Measurements from ENCODE around the gene PDE6H. TPM values are rescaled to one million over a fixed set of nuclear protein-coding genes. Genes with fewer than 3 reads are reported as not detected.

PDE6H gene
- total RNA-seq, 1 donor = not detected

DNA sequence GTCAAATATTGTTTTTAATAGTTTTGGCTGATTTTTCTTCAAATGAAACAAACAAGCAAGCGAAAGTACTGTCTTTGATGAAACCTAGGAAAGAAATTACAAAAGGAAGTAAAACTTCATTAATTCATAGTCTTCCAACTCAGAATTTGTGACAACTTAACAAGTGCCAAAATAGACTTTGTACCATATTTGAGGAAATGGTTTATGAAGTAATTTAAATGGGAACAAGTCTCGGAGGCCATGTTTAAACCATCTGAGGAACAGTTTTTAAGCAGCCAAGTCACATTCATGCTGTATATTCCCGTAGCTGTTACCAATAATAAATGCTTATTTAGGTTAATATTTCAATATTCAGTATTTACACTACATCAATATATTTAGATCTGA is 10.7 kb upstream of the PDE6H start:
- H4K20me1 ChIP-seq (ENCODE audit: insufficient read depth, low read length) = no peaks in the 10 kb centered on the region
- DNase-seq (ENCODE audit: insufficient read length, low spot score, missing footprints) = no peak
- H3K27me3 ChIP-seq (ENCODE audit: insufficient read depth, low read length) = no peaks in the 10 kb centered on the region
- no peak overlapping the region for H3K27ac ChIP-seq (ENCODE audit: low read depth, low read length)
- no peak overlapping the region for H3K4me2 ChIP-seq (ENCODE audit: insufficient read depth, low read length)
- H3K4me3 ChIP-seq (ENCODE audit: insufficient read depth, low read length) = no peak overlapping the region
- TF ChIP-seq, protein P1, sequence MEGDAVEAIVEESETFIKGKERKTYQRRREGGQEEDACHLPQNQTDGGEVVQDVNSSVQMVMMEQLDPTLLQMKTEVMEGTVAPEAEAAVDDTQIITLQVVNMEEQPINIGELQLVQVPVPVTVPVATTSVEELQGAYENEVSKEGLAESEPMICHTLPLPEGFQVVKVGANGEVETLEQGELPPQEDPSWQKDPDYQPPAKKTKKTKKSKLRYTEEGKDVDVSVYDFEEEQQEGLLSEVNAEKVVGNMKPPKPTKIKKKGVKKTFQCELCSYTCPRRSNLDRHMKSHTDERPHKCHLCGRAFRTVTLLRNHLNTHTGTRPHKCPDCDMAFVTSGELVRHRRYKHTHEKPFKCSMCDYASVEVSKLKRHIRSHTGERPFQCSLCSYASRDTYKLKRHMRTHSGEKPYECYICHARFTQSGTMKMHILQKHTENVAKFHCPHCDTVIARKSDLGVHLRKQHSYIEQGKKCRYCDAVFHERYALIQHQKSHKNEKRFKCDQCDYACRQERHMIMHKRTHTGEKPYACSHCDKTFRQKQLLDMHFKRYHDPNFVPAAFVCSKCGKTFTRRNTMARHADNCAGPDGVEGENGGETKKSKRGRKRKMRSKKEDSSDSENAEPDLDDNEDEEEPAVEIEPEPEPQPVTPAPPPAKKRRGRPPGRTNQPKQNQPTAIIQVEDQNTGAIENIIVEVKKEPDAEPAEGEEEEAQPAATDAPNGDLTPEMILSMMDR (IDR thresholded peaks at IDR 0.05; ENCODE audit: extremely low read depth, low read depth, low read length) = no peak
- H3K4me1 ChIP-seq (ENCODE audit: insufficient read depth, low read length) = peaks cover 11% of the 10 kb centered on the region
- no peaks in the 10 kb centered on the region for H3K9me3 ChIP-seq (ENCODE audit: low read depth, low read length)
- H3K79me2 ChIP-seq (ENCODE audit: insufficient read depth, low read length) = no peaks in the 10 kb centered on the region
- no peak overlapping the region for H2AFZ ChIP-seq (ENCODE audit: low read length)
- H3K36me3 ChIP-seq (ENCODE audit: insufficient read depth, low read length) = no peaks in the 10 kb centered on the region

GRCh38 chr12:14962797-14963196 is 10.0 kb upstream of the PDE6H start:
- Histone ChIP-seq H3K9me3 (ENCODE audit: low read depth, low read length) (no peaks in the 10 kb centered on the region), H3K27ac (ENCODE audit: low read depth, low read length) (no peak overlapping the region), H3K79me2 (ENCODE audit: insufficient read depth, low read length) (no peaks in the 10 kb centered on the region), H3K36me3 (ENCODE audit: insufficient read depth, low read length) (no peaks in the 10 kb centered on the region), H3K4me2 (ENCODE audit: insufficient read depth, low read length) (no peak overlapping the region), H3K4me3 (ENCODE audit: insufficient read depth, low read length) (no peak overlapping the region), H4K20me1 (ENCODE audit: insufficient read depth, low read length) (no peaks in the 10 kb centered on the region), H3K4me1 (ENCODE audit: insufficient read depth, low read length) (peaks cover 11% of the 10 kb centered on the region), H2AFZ (ENCODE audit: low read length) (no peak overlapping the region), H3K27me3 (ENCODE audit: insufficient read depth, low read length) (no peaks in the 10 kb centered on the region)
- DNase-seq (ENCODE audit: insufficient read length, low spot score, missing footprints) = no peak
- TF ChIP-seq, protein P1 (IDR thresholded peaks at IDR 0.05; ENCODE audit: extremely low read depth, low read depth, low read length) = no peak

- no peaks in the 10 kb centered on the region for H3K36me3 ChIP-seq (ENCODE audit: insufficient read depth, low read length)
- DNase-seq (ENCODE audit: insufficient read length, low spot score, missing footprints) = no peak
- H3K9me3 ChIP-seq (ENCODE audit: low read depth, low read length) = no peaks in the 10 kb centered on the region
- H3K27me3 ChIP-seq (ENCODE audit: insufficient read depth, low read length) = no peaks in the 10 kb centered on the region
- no peaks in the 10 kb centered on the region for H4K20me1 ChIP-seq (ENCODE audit: insufficient read depth, low read length)
- no peak overlapping the region for H3K27ac ChIP-seq (ENCODE audit: low read depth, low read length)
- H2AFZ ChIP-seq (ENCODE audit: low read length) = no peak overlapping the region
- no peak overlapping the region for H3K4me2 ChIP-seq (ENCODE audit: insufficient read depth, low read length)
- no peak overlapping the region for H3K4me3 ChIP-seq (ENCODE audit: insufficient read depth, low read length)
- H3K4me1 ChIP-seq (ENCODE audit: insufficient read depth, low read length) = peaks cover 8% of the 10 kb centered on the region
- TF ChIP-seq, protein P1 (IDR thresholded peaks at IDR 0.05; ENCODE audit: extremely low read depth, low read depth, low read length) = no peak
- no peaks in the 10 kb centered on the region for H3K79me2 ChIP-seq (ENCODE audit: insufficient read depth, low read length)
Measured at GRCh38 chr12:14963520-14963919, 9.3 kb upstream of the PDE6H start.

DNA sequence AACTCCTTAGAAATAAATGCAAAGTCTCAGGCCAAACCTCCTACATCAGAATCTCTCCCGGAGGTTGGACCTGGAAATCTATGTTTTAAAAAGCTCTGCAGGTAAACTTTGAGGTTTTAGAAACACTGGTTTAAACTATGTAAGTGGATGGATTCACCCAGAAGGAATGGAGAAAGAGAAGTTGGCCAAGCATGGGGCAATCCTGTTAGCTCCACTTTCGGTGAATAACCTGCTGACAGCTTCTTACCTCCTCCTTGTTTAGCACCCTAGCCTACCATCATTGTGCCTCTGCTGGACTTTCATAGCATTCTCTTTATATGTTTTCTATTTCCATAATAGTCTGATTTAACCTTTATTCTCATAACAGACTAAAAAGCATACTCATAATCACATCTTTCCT is 8.4 kb upstream of the PDE6H start:
- Histone ChIP-seq H3K36me3 (ENCODE audit: insufficient read depth, low read length) (no peaks in the 10 kb centered on the region), H4K20me1 (ENCODE audit: insufficient read depth, low read length) (no peaks in the 10 kb centered on the region), H2AFZ (ENCODE audit: low read length) (no peak overlapping the region), H3K4me3 (ENCODE audit: insufficient read depth, low read length) (no peak overlapping the region), H3K4me1 (ENCODE audit: insufficient read depth, low read length) (peaks cover 8% of the 10 kb centered on the region), H3K4me2 (ENCODE audit: insufficient read depth, low read length) (no peak overlapping the region), H3K9me3 (ENCODE audit: low read depth, low read length) (no peaks in the 10 kb centered on the region), H3K27me3 (ENCODE audit: insufficient read depth, low read length) (no peaks in the 10 kb centered on the region), H3K27ac (ENCODE audit: low read depth, low read length) (no peak overlapping the region), H3K79me2 (ENCODE audit: insufficient read depth, low read length) (no peaks in the 10 kb centered on the region)
- TF ChIP-seq, protein P1 (IDR thresholded peaks at IDR 0.05; ENCODE audit: extremely low read depth, low read depth, low read length) = no peak
- no peak for DNase-seq (ENCODE audit: insufficient read length, low spot score, missing footprints)
